Stimulated activated naive CD8-positive, alpha-beta T cell treated with anti-CD3 and anti-CD28 coated beads, Interleukin-15, amount 100 ng/mL, for 72 hours (primary cell): Measurements from ENCODE around the gene HYOU1.
"Not testable (repeated sequence)": the region's sequence is repeated elsewhere in the genome, so short reads cannot be mapped to it uniquely, and the experiment has no call there.

Experiments
- ATAC-seq: fragments of 150-1000 bp; cut with Tn5 transposase; 2 replicates; pipeline ENCODE4 v1.10.0; 2021; ENCODE audit warnings: mild to moderate bottlenecking, moderate library complexity
- DNase-seq, 2 donors: peaks; one replicate each; pipeline ENCODE4 v3.0.0; 2021 to 2022
- H3K27ac Mint-ChIP-seq, 2 donors: one replicate each; pipeline ENCODE4 v1.8.0; 2022; ENCODE audit warnings: mild to moderate bottlenecking in 2 of 2, mixed read lengths in 2 of 2, moderate library complexity in 2 of 2
- H3K27me3 Mint-ChIP-seq: one replicate; pipeline ENCODE4 v1.8.0; 2022; ENCODE audit warnings: mixed read lengths
- H3K4me1 Mint-ChIP-seq: one replicate; pipeline ENCODE4 v1.8.0; 2022; ENCODE audit warnings: mild to moderate bottlenecking, mixed read lengths
- H3K4me3 Mint-ChIP-seq, 2 donors: one replicate each; pipeline ENCODE4 v1.8.0; 2022; ENCODE audit warnings: mild to moderate bottlenecking in 2 of 2, mixed read lengths in 2 of 2, moderate library complexity in 1 of 2
- H3K9me3 Mint-ChIP-seq, 2 donors: one replicate each; pipeline ENCODE4 v1.8.0; 2022; ENCODE audit warnings: mixed read lengths in 2 of 2

Gene HYOU1

GRCh38 chr11:119034813-119035212 lies 22.2 kb downstream of the HYOU1 start:
- Mint-ChIP-seq H3K4me3 (no peak overlapping the region), H3K27me3 (no peaks in the 10 kb centered on the region), H3K27ac (no peak overlapping the region), H3K9me3 (no peaks in the 10 kb centered on the region), H3K4me1 (peaks cover 3% of the 10 kb centered on the region)
- DNase-seq (no peak), ATAC-seq (no peak)

GRCh38 chr11:119033421-119033820 lies 23.6 kb downstream of the HYOU1 start:
- ATAC-seq, H3K9me3 Mint-ChIP-seq, H3K27ac Mint-ChIP-seq, H3K4me3 Mint-ChIP-seq, H3K27me3 Mint-ChIP-seq, DNase-seq: not testable (repeated sequence)
- H3K4me1 Mint-ChIP-seq, result peaks cover 17% of the 10 kb centered on the region

GRCh38 chr11:119031912-119032280 lies 25.1 kb downstream of the HYOU1 start:
- Mint-ChIP-seq H3K9me3 (no peaks in the 10 kb centered on the region), H3K27me3 (no peaks in the 10 kb centered on the region), H3K4me1 (peaks cover 32% of the 10 kb centered on the region), H3K4me3 (no peak overlapping the region), H3K27ac (no peak overlapping the region)
- no peak for ATAC-seq
- DNase-seq, result no peak

GRCh38 chr11:119030329-119031047 lies 26.5 kb downstream of the HYOU1 start, which contains the start of gene SLC37A4:
TSS of gene SLC37A4 (minus strand) at chr11:119030877.
- peaks cover 46% of the 10 kb centered on the region for H3K4me1 Mint-ChIP-seq
- peak within 1 kb of the TSS; percentile 42 to 66 for H3K27ac Mint-ChIP-seq
- no peaks in the 10 kb centered on the region for H3K27me3 Mint-ChIP-seq
- peak within 1 kb of the TSS; percentile 77 to 91 for H3K4me3 Mint-ChIP-seq
- no peaks in the 10 kb centered on the region for H3K9me3 Mint-ChIP-seq
- DNase-seq (peak; percentile 99), ATAC-seq (peak; percentile 85)

GRCh38 chr11:119030029-119030328 lies 27.0 kb downstream of the HYOU1 start:
- H3K4me1 Mint-ChIP-seq, result peaks cover 51% of the 10 kb centered on the region
- ATAC-seq, result peak; percentile 68
- H3K27ac Mint-ChIP-seq, result peak overlapping the region; percentile 23 to 66
- peak in 1 of 2 donors; percentile 56 for DNase-seq
- no peaks in the 10 kb centered on the region for H3K9me3 Mint-ChIP-seq
- peak overlapping the region; percentile 77 to 91 for H3K4me3 Mint-ChIP-seq
- H3K27me3 Mint-ChIP-seq, result no peaks in the 10 kb centered on the region

GRCh38 chr11:119029340-119030028 lies 27.5 kb downstream of the HYOU1 start:
- Mint-ChIP-seq H3K4me3 (peak overlapping the region; percentile 77 to 91), H3K9me3 (no peaks in the 10 kb centered on the region), H3K27ac (peak overlapping the region; percentile 23 to 66), H3K27me3 (no peaks in the 10 kb centered on the region), H3K4me1 (peaks cover 56% of the 10 kb centered on the region)
- peak; percentile 73 for ATAC-seq
- peak; percentile 58 to 61 for DNase-seq

GRCh38 chr11:119029069-119029339 lies 28.0 kb downstream of the HYOU1 start:
- no peak for ATAC-seq
- H3K27ac Mint-ChIP-seq, result peak overlapping the region in 1 of 2 donors; percentile 23
- peak overlapping the region; percentile 77 to 91 for H3K4me3 Mint-ChIP-seq
- H3K4me1 Mint-ChIP-seq, result peaks cover 61% of the 10 kb centered on the region
- DNase-seq, result no peak
- no peaks in the 10 kb centered on the region for H3K9me3 Mint-ChIP-seq
- no peaks in the 10 kb centered on the region for H3K27me3 Mint-ChIP-seq

- DNase-seq (no peak), ATAC-seq (no peak)
- no peaks in the 10 kb centered on the region for H3K9me3 Mint-ChIP-seq
- peaks cover 65% of the 10 kb centered on the region for H3K4me1 Mint-ChIP-seq
- H3K4me3 Mint-ChIP-seq, result peak overlapping the region; percentile 77 to 91
- H3K27me3 Mint-ChIP-seq, result no peaks in the 10 kb centered on the region
- H3K27ac Mint-ChIP-seq, result peak overlapping the region in 1 of 2 donors; percentile 23
Measured at GRCh38 chr11:119028346-119029068, 28.5 kb downstream of the HYOU1 start.

GRCh38 chr11:119027561-119028345 lies 29.3 kb downstream of the HYOU1 start:
- Mint-ChIP-seq H3K27ac (no peak overlapping the region), H3K4me3 (peak overlapping the region in 1 of 2 donors; percentile 14), H3K9me3 (no peaks in the 10 kb centered on the region), H3K4me1 (peaks cover 72% of the 10 kb centered on the region), H3K27me3 (no peaks in the 10 kb centered on the region)
- ATAC-seq (no peak), DNase-seq (no peak)

- H3K4me1 Mint-ChIP-seq, result peaks cover 78% of the 10 kb centered on the region
- no peaks in the 10 kb centered on the region for H3K27me3 Mint-ChIP-seq
- DNase-seq, result no peak
- no peaks in the 10 kb centered on the region for H3K9me3 Mint-ChIP-seq
- H3K4me3 Mint-ChIP-seq, result no peak overlapping the region
- no peak for ATAC-seq
- no peak overlapping the region for H3K27ac Mint-ChIP-seq
Measured at GRCh38 chr11:119026970-119027369, 30.0 kb downstream of the HYOU1 start.

- Mint-ChIP-seq H3K4me1 (peaks cover 86% of the 10 kb centered on the region), H3K27ac (peak overlapping the region in 1 of 2 donors; percentile 83), H3K4me3 (no peak overlapping the region), H3K9me3 (no peaks in the 10 kb centered on the region), H3K27me3 (no peaks in the 10 kb centered on the region)
- no peak for DNase-seq
- ATAC-seq, result no peak
Measured at GRCh38 chr11:119025978-119026766, 30.8 kb downstream of the HYOU1 start.

GRCh38 chr11:119025541-119025940 lies 31.5 kb downstream of the HYOU1 start:
- no peaks in the 10 kb centered on the region for H3K9me3 Mint-ChIP-seq
- H3K27ac Mint-ChIP-seq, result peak overlapping the region in 1 of 2 donors; percentile 72
- no peak for ATAC-seq
- no peak overlapping the region for H3K4me3 Mint-ChIP-seq
- no peak for DNase-seq
- no peaks in the 10 kb centered on the region for H3K27me3 Mint-ChIP-seq
- peaks cover 89% of the 10 kb centered on the region for H3K4me1 Mint-ChIP-seq

- Mint-ChIP-seq H3K27me3 (no peaks in the 10 kb centered on the region), H3K9me3 (no peaks in the 10 kb centered on the region), H3K27ac (peak overlapping the region in 1 of 2 donors; percentile 72), H3K4me1 (peaks cover 94% of the 10 kb centered on the region), H3K4me3 (no peak overlapping the region)
- ATAC-seq, result no peak
- DNase-seq, result no peak
Measured at GRCh38 chr11:119025099-119025473, 31.9 kb downstream of the HYOU1 start.

- Mint-ChIP-seq H3K4me1 (peaks cover 93% of the 10 kb centered on the region), H3K4me3 (peak overlapping the region in 1 of 2 donors; percentile 16)
- ATAC-seq, result no peak
Measured at GRCh38 chr11:119024430-119025098, 32.4 kb downstream of the HYOU1 start.

More at GRCh38 chr11:119024430-119025098, 32.4 kb downstream of the HYOU1 start:
- Mint-ChIP-seq H3K27me3 (no peaks in the 10 kb centered on the region), H3K9me3 (no peaks in the 10 kb centered on the region), H3K27ac (peak overlapping the region in 1 of 2 donors; percentile 56)
- no peak for DNase-seq
